ENCODE measurements around the gene STAT4.
A peak's percentile ranks its signal among the peaks of the same experiment; 100 is the strongest.

The STAT4 gene

GRCh38 chr2:191039616-191040015 lies 111.2 kb downstream of the STAT4 start:
- DNase-seq, result no peak

DNA sequence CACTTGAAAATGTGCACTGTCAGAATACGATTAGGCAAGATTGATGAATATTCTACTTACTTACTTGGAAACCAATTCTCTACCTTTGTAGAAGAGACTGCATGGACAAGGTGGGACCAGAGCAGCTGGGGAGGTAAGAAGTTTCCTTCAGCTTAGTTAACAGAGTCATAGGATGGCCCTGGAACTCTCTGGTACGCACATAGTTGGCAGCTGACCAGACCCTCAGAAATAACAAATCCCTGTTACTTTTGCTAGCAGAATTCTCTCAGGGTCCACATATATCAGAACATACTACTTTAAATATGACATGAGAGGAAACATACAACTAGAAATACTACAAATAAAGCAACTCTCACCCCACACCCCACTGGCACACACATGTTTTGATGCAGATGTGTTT lies 112.1 kb downstream of the STAT4 start:
- no peak for DNase-seq

- peak; percentile 93 for DNase-seq
Observed at GRCh38 chr2:191038241-191038725, 112.5 kb downstream of the STAT4 start.

DNA sequence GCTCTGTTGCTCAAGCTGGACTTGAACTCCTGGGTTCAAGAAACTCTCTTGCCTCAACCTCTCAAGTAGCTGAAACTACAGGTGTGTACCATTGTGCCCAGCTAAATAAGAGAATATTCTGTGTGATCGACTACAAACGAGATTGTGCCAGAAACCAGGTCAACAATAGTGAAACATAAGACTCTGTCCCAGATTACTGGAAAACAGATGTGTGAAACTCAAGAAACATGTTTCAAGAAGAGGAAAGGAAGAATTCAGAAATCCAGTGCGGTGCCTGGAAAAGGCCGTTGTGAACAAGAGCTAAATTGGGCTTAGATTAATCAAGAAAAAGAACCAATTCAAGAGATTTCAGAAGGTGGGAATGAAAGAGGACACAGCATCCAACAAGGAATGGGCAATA lies 113.4 kb downstream of the STAT4 start:
- no peak for DNase-seq

DNA sequence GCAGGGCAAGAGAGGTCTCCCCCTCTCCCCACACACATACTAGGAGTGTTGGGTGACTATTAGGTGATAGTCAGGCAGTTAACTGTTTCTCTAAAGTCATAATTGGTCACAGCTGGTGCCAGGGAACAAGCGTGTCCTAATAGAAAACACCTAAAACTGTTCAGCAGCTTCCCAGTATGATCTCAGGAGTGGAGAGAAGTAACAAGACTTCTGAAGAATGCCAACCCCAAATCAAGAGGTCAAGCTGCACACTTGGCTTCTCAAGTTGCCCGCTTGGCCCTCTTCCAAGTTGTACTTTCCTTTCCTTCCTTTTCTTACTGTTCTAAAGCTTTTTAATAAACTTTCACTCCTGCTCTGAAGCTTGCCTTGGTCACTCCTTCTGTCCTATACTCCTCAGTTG lies 114.4 kb downstream of the STAT4 start:
- DNase-seq, result no peak

- no peak for DNase-seq
Observed at GRCh38 chr2:191032588-191033429, 118.0 kb downstream of the STAT4 start.

GRCh38 chr2:191031256-191031655 lies 119.5 kb downstream of the STAT4 start:
- no peak for DNase-seq

DNA sequence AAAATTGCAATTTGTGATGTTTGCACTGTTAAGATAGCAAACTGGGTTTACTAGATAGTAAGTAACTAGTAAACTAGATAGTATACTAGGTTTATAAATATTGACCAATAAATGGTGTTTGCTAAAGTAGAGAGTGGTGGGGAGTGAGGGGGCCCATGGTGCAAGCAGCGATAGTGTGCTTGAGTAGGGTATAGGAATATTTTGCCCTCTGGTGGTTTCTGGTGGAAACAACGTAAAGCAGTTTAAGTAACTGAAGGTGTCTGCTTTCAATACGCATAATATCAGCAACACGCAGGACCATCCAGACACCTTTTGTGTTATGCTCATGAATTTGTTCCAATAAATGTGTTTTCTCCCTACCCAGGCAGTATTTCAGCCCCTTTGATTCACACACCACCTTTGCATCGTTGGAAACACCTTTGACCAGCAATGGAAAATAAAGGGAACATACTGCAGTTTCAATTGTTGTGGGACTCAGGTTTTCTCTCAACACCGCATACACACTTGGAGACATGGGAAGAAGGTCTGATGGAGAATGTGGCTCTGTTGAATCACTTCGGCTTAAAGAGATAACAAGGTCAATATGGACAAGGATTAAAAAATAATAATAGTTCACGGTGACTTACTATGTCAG lies 120.2 kb downstream of the STAT4 start:
- peak; percentile 72 for DNase-seq

DNA sequence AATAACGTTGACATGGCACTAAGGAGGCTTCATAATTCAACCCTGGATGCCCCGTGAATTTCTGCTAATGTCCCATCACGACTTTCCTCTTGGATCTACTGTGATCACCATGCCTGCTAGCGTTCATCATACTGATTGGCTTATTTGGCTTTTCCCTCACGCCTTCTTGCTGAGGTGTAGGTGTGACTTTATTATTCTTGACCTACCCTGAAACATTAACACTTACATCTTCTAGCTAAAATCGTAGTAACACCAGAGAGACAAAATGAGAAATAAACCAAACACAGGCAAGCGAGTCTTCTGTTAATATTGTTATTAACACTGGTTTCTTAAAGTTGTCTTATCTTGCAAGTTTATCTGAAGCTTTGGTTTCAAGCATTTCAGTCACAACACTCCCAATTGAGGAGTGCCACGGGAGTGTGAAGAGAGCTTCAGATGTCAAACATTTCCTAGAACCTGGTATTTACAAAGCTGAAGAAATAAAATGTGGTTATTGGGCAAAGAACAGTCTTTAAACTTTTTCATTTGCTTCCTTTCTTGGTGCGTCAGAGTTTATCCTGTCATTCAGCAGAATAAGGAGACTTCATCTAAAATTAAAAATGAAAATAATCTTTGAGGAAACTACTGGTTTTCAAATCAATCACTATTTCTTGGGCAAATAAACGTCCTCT lies 121.4 kb downstream of the STAT4 start:
- DNase-seq, result peak; percentile 55

GRCh38 chr2:191026377-191026776 lies 124.4 kb downstream of the STAT4 start:
- no peak for DNase-seq

DNA sequence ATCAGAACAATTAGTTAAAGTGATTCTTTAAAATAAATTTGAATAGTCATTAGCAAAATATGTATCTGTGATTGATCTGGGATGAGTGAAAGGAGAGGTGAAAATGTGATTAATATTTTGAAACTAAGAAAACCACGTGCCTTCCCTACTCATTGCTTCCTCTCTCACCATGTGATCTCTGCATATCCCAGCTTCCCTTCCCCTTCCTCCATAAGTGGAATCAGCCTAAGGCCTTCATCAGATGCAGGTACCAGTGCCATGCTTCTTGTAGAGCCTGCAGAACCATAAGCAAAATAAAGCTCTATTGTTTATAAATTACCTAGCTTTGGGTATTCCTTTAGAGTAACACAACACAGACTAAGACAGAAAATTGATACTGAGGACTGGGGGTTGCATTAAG lies 125.7 kb downstream of the STAT4 start:
- no peak for DNase-seq

GRCh38 chr2:191023235-191023679 lies 127.5 kb downstream of the STAT4 start:
- DNase-seq, result peak; percentile 59

DNA sequence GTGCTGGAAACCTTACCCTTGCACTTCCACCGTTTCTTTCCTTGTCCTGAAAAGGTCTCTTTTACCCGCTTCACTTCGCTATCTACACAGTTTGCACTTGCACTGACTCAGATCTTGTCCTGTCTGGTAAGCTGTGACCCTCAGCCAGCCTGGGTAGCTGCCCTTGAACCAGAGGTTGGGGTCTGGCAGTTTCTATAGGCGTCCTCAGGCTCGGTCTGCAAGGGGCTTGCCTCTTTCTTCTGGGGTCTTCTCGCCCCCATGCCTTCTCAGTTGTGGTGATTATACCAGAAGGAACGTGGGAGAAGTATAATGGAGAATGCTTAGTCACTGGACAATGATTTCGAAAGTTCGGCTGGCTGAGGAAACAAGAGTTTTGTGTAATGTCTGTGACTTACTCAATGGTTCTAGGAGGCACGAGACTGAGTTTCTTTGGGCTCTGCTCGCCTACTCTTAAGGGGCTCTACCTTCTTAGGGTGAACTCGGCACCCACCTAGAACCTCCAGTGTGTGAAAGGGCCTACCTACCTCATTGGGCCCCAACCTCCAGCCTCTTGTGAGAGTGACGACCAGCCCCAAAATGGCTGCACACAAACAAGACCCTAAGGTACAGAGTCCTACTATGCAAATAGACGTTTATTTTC lies 129.9 kb downstream of the STAT4 start:
- DNase-seq, result peak; percentile 43

DNA sequence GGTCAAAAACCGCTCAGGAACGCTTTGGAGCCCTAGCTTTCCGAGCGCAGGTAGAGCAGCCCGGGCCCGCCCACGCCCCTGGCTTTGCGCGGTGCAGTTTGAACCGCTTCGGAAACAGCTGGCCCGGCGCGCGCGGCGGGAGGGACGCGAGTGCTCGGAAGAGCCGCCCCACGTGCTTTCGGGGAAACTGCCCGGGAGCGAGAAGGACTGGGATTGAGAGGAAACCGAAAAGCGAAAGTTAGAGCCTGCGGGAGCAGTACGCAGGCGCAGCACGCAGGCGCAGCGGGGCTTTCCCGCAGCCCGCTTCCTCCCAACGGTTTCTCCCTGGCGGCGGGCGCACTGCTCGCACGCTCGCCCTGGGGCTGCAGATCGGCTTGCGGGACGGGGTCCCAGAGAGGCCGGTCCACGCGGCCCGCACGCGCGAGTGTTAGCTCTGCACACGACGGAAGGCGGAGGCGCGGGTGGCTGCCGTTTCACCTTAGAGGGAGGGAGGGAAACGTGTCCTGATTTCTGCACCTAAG lies 130.5 kb downstream of the STAT4 start:
- DNase-seq, result peak; percentile 95

DNA sequence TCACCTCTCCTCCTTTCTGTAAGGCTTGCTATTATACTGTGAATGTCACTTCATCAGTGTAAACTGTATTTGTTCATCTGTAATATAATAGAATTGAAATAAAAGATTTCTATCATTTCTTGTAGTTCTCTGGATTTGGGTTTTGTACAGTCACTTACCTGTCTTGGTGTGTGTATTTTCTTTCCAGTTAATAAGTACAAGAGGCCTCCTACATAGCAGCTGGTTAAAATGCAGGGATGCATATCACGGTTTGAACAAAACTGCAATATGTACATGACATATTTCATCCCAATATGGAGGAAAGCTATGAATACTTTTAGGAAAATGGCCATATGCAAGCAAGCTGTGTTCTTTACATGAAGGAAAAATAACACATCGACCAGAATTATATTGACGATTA lies 131.4 kb downstream of the STAT4 start:
- no peak for DNase-seq

DNA sequence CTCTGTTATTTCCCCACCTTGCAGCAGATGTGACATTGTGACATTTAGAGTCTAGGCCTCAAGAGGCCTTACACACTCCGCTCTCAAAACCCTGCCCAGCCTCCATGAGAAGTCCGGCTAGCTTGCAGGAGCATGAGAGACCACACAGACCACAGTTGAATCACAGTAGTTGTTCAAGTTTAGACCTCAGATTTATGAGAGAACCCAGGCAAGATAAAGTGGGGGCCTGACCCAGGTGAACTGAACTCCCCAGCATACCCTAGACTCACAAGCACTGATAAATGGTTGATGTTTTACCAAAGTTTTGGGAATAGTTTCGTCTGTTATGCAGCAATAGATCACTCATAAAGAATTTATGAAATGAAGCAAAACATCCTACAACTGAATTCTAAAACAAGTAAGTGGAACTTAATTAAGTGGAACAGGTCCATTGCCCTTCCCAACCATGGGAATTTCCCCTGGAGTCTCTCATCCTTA lies 132.1 kb downstream of the STAT4 start:
- peak; percentile 40 for DNase-seq

- no peak for DNase-seq
Observed at GRCh38 chr2:191018048-191018447, 132.7 kb downstream of the STAT4 start.

GRCh38 chr2:191015831-191016230 lies 135.0 kb downstream of the STAT4 start:
- DNase-seq, result no peak

GRCh38 chr2:191015239-191015638 lies 135.6 kb downstream of the STAT4 start:
- DNase-seq, result peak; percentile 42

- peak; percentile 24 for DNase-seq
Observed at GRCh38 chr2:191014653-191015020, 136.2 kb downstream of the STAT4 start.

DNA sequence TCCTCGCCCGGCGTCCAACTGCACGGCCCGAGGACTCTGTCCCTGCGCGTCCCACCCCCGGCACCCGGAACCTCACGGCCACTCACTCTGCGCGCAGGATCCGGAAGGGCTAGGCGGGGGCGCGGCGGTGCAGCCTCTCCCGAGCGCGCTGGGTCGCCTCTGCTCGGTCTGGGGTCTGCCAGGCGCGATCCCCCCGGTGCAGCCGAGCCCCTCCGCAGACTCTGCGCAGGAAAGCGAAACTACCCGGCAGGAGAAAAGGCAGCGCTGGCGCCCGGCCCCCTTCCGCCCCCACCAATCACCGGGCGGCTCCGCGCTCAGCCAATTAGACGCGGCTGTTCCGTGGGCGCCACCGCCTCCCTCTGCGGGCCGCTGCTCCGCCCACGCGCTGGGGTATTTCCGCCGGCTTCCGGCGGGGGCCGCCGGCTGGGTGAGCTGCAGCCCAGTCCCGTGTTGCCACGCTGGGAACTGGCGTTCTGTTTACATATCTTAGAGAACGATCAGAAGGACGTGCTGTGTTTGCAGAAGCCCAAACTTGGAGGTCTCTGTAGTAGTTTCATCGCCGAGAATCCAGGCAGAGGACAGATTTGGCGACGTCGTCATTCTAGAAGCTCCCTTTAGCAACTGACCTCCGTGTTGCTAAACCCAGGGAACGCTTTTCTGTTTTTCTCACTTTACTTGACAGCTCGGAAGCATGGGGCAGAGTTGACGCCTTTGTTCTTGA lies 136.7 kb downstream of the STAT4 start, which contains the start of gene STAT1:
Gene STAT1, minus strand, starts transcription at position 240 of the 721 bp plus-strand sequence. CDS start 4,168 bp downstream, outside the sequence.
- DNase-seq, result peak; percentile 94

GRCh38 chr2:191013682-191013931 lies 137.2 kb downstream of the STAT4 start:
- DNase-seq, result no peak

All from CD4-positive, alpha-beta T cell treated with Interleukin-4 for 4 hours (primary cell).